ACC112 (cell line): ENCODE results near the gene ZIC1.

Source experiments
- H2AFZ ChIP-seq: fragments of 200-600 bp; sonication (generic); one replicate; pipeline ENCODE4 v1.6.0; 2017; ENCODE audit warnings: antibody characterized with exemption, low read length; ENCODE audit not compliant: unreplicated experiment
- H3K27ac ChIP-seq: fragments of 200-600 bp; sonication (generic); 2 replicates; pipeline ENCODE4 v1.5.1; 2014; ENCODE audit warnings: low read depth, mild to moderate bottlenecking, antibody characterized with exemption, low read length, moderate library complexity
- H3K27me3 ChIP-seq: fragments of 200-600 bp; sonication (generic); 2 replicates; pipeline ENCODE4 v1.6.1; 2014; ENCODE audit warnings: mild to moderate bottlenecking, antibody characterized with exemption, low read length, moderate library complexity, mixed read lengths; ENCODE audit not compliant: insufficient read depth
- H3K36me3 ChIP-seq: fragments of 200-600 bp; sonication (generic); 2 replicates; pipeline ENCODE4 v1.6.1; 2016; ENCODE audit warnings: mild to moderate bottlenecking, antibody characterized with exemption, low read length, moderate library complexity, mixed read lengths; ENCODE audit not compliant: insufficient read depth
- H3K4me1 ChIP-seq: fragments of 200-600 bp; sonication (generic); one replicate; pipeline ENCODE4 v1.6.1; 2016; ENCODE audit warnings: low read length, mixed read lengths; ENCODE audit not compliant: insufficient read depth, unreplicated experiment, control insufficient read depth
- H3K4me3 ChIP-seq: fragments of 200-600 bp; sonication (generic); 2 replicates; pipeline ENCODE4 v1.5.1; 2014; ENCODE audit warnings: mild to moderate bottlenecking, low read depth, low read length
- H3K79me2 ChIP-seq: fragments of 200-600 bp; sonication (generic); one replicate; pipeline ENCODE4 v1.6.0; 2016; ENCODE audit warnings: low read length; ENCODE audit not compliant: control insufficient read depth, unreplicated experiment, insufficient read depth

Gene ZIC1

GRCh38 chr3:147397875-147398812 is 11.0 kb upstream of the ZIC1 start:
- peak overlapping the region; percentile 38 for H3K4me3 ChIP-seq
- H3K36me3 ChIP-seq: no peaks in the 10 kb centered on the region
- H3K79me2 ChIP-seq: no peaks in the 10 kb centered on the region
- peaks cover 98% of the 10 kb centered on the region for H3K27me3 ChIP-seq
- no peak overlapping the region for H2AFZ ChIP-seq
- no peak overlapping the region for H3K27ac ChIP-seq
- no peaks in the 10 kb centered on the region for H3K4me1 ChIP-seq

GRCh38 chr3:147398813-147399534 is 10.2 kb upstream of the ZIC1 start:
- H3K36me3 ChIP-seq: no peaks in the 10 kb centered on the region
- H3K27ac ChIP-seq: no peak overlapping the region
- no peaks in the 10 kb centered on the region for H3K4me1 ChIP-seq
- no peak overlapping the region for H2AFZ ChIP-seq
- no peaks in the 10 kb centered on the region for H3K79me2 ChIP-seq
- no peak overlapping the region for H3K4me3 ChIP-seq
- peaks cover 98% of the 10 kb centered on the region for H3K27me3 ChIP-seq

GRCh38 chr3:147400111-147400510 is 9.1 kb upstream of the ZIC1 start:
- no peaks in the 10 kb centered on the region for H3K4me1 ChIP-seq
- H3K27me3 ChIP-seq: peaks cover 98% of the 10 kb centered on the region
- H2AFZ ChIP-seq: no peak overlapping the region
- H3K4me3 ChIP-seq: no peak overlapping the region
- no peaks in the 10 kb centered on the region for H3K36me3 ChIP-seq
- H3K27ac ChIP-seq: no peak overlapping the region
- H3K79me2 ChIP-seq: no peaks in the 10 kb centered on the region

GRCh38 chr3:147400999-147401398 is 8.2 kb upstream of the ZIC1 start:
- Histone ChIP-seq H3K4me1 (no peaks in the 10 kb centered on the region), H3K4me3 (no peak overlapping the region), H3K27me3 (peaks cover 98% of the 10 kb centered on the region), H3K36me3 (no peaks in the 10 kb centered on the region), H3K79me2 (no peaks in the 10 kb centered on the region), H3K27ac (no peak overlapping the region), H2AFZ (no peak overlapping the region)

GRCh38 chr3:147401421-147401820 is 7.7 kb upstream of the ZIC1 start:
- Histone ChIP-seq H3K27me3 (peaks cover 98% of the 10 kb centered on the region), H3K27ac (no peak overlapping the region), H3K36me3 (no peaks in the 10 kb centered on the region), H3K4me1 (no peaks in the 10 kb centered on the region), H3K4me3 (no peak overlapping the region), H2AFZ (no peak overlapping the region), H3K79me2 (no peaks in the 10 kb centered on the region)

- no peaks in the 10 kb centered on the region for H3K36me3 ChIP-seq
- peaks cover 98% of the 10 kb centered on the region for H3K27me3 ChIP-seq
- no peak overlapping the region for H3K4me3 ChIP-seq
- H3K79me2 ChIP-seq: no peaks in the 10 kb centered on the region
- no peak overlapping the region for H3K27ac ChIP-seq
- no peaks in the 10 kb centered on the region for H3K4me1 ChIP-seq
- no peak overlapping the region for H2AFZ ChIP-seq
Measured at GRCh38 chr3:147402159-147402558, 7.0 kb upstream of the ZIC1 start.

- Histone ChIP-seq H3K4me3 (no peak overlapping the region), H3K4me1 (no peaks in the 10 kb centered on the region), H3K27me3 (peaks cover 98% of the 10 kb centered on the region), H3K27ac (no peak overlapping the region), H3K36me3 (no peaks in the 10 kb centered on the region), H2AFZ (no peak overlapping the region), H3K79me2 (no peaks in the 10 kb centered on the region)
Measured at GRCh38 chr3:147403511-147403910, 5.7 kb upstream of the ZIC1 start.

GRCh38 chr3:147404000-147404799 is 5.0 kb upstream of the ZIC1 start:
- Histone ChIP-seq H2AFZ (no peak overlapping the region), H3K4me3 (no peak overlapping the region)

GRCh38 chr3:147404800-147405230 is 4.3 kb upstream of the ZIC1 start:
- no peaks in the 10 kb centered on the region for H3K4me1 ChIP-seq
- no peak overlapping the region for H2AFZ ChIP-seq
- H3K36me3 ChIP-seq: no peaks in the 10 kb centered on the region
- H3K79me2 ChIP-seq: no peaks in the 10 kb centered on the region
- H3K27me3 ChIP-seq: peaks cover 100% of the 10 kb centered on the region
- no peak overlapping the region for H3K4me3 ChIP-seq
- no peak overlapping the region for H3K27ac ChIP-seq

More at GRCh38 chr3:147404000-147404799, 5.0 kb upstream of the ZIC1 start:
- no peak overlapping the region for H3K27ac ChIP-seq
- H3K36me3 ChIP-seq: no peaks in the 10 kb centered on the region
- no peaks in the 10 kb centered on the region for H3K79me2 ChIP-seq
- peaks cover 98% of the 10 kb centered on the region for H3K27me3 ChIP-seq
- no peaks in the 10 kb centered on the region for H3K4me1 ChIP-seq

- no peak overlapping the region for H2AFZ ChIP-seq
- H3K79me2 ChIP-seq: no peaks in the 10 kb centered on the region
- no peak overlapping the region for H3K27ac ChIP-seq
- no peak overlapping the region for H3K4me3 ChIP-seq
- H3K4me1 ChIP-seq: no peaks in the 10 kb centered on the region
- H3K27me3 ChIP-seq: peaks cover 100% of the 10 kb centered on the region
- H3K36me3 ChIP-seq: no peaks in the 10 kb centered on the region
Measured at GRCh38 chr3:147405231-147406027, 3.7 kb upstream of the ZIC1 start.
